GM23338 (cell line): Measurements from ENCODE around the gene NDUFAF8. TPM values are rescaled to one million over a fixed set of nuclear protein-coding genes. Genes with fewer than 3 reads are reported as not detected.

ENCODE experiments used
- ATAC-seq: fragments of 200-7000 bp; cut with Tn5 transposase; 3 replicates; pipeline ENCODE4 v1.9.1; 2020
- DNase-seq: peaks from one replicate; pipeline ENCODE4 v3.0.0-alpha.2; 2015; ENCODE audit warnings: low spot score
- H2AFZ ChIP-seq: fragments of 200-600 bp; sonication (generic); 2 replicates; pipeline ENCODE4 v1.8.0; 2016; ENCODE audit warnings: antibody characterized with exemption, mild to moderate bottlenecking, moderate library complexity
- H3F3A ChIP-seq: fragments of 200-600 bp; sonication (generic); replicated peaks from 2 replicates; pipeline ENCODE4 v1.8.0; 2017; ENCODE audit warnings: antibody characterized with exemption, mixed run types, low read depth
- H3K27ac ChIP-seq: fragments of 200-600 bp; sonication (generic); 2 replicates; pipeline ENCODE4 v1.6.1; 2016; ENCODE audit warnings: low read depth
- H3K27me3 ChIP-seq: fragments of 200-600 bp; sonication (generic); 2 replicates; pipeline ENCODE4 v1.8.0; 2016; ENCODE audit warnings: mild to moderate bottlenecking, mixed run types, moderate library complexity; ENCODE audit not compliant: insufficient read depth
- H3K36me3 ChIP-seq: fragments of 200-600 bp; sonication (generic); 2 replicates; pipeline ENCODE4 v1.8.0; 2016; ENCODE audit warnings: mild to moderate bottlenecking; ENCODE audit not compliant: insufficient read depth
- H3K4me1 ChIP-seq: fragments of 200-600 bp; sonication (generic); 2 replicates; pipeline ENCODE4 v1.8.0; 2016; ENCODE audit warnings: mild to moderate bottlenecking, moderate library complexity; ENCODE audit not compliant: insufficient read depth
- H3K4me2 ChIP-seq: fragments of 200-600 bp; sonication (generic); 2 replicates; pipeline ENCODE4 v1.7.1; 2017; ENCODE audit warnings: mixed run types
- H3K4me3 ChIP-seq: fragments of 200-600 bp; sonication (generic); 2 replicates; pipeline ENCODE4 v1.6.1; 2016; ENCODE audit warnings: mixed run types
- H3K79me2 ChIP-seq: fragments of 200-600 bp; sonication (generic); replicated peaks from 2 replicates; pipeline ENCODE4 v1.8.0; 2017; ENCODE audit warnings: mild to moderate bottlenecking; ENCODE audit not compliant: insufficient read depth
- H3K9me2 ChIP-seq: fragments of 200-600 bp; sonication (generic); 2 replicates; pipeline ENCODE4 v1.8.0; 2017; ENCODE audit not compliant: insufficient read depth
- H4K20me1 ChIP-seq: fragments of 200-600 bp; sonication (generic); replicated peaks from 2 replicates; pipeline ENCODE4 v1.8.0; 2017; ENCODE audit warnings: mild to moderate bottlenecking; ENCODE audit not compliant: insufficient read depth
- H3K27ac Mint-ChIP-seq: 2 replicates; pipeline ENCODE4 v1.8.0; 2020; ENCODE audit warnings: inconsistent platforms, mild to moderate bottlenecking, moderate library complexity, mixed read lengths
- H3K27me3 Mint-ChIP-seq: 3 replicates; pipeline ENCODE4 v1.8.0; 2022; ENCODE audit warnings: low read depth, mild to moderate bottlenecking, moderate library complexity, mixed read lengths, inconsistent platforms; ENCODE audit not compliant: insufficient read depth, poor library complexity
- H3K36me3 Mint-ChIP-seq: 3 replicates; pipeline ENCODE4 v1.8.0; 2021; ENCODE audit warnings: low read depth, mild to moderate bottlenecking, inconsistent platforms, moderate library complexity, mixed read lengths
- H3K4me1 Mint-ChIP-seq: 3 replicates; pipeline ENCODE4 v1.8.0; 2020; ENCODE audit warnings: mild to moderate bottlenecking, inconsistent platforms, mixed read lengths
- H3K4me3 Mint-ChIP-seq: 3 replicates; pipeline ENCODE4 v1.8.0; 2021; ENCODE audit warnings: moderate library complexity, mild to moderate bottlenecking, inconsistent platforms, mixed read lengths
- H3K9me3 Mint-ChIP-seq: 3 replicates; pipeline ENCODE4 v1.8.0; 2020; ENCODE audit warnings: moderate library complexity, mild to moderate bottlenecking, inconsistent platforms, mixed read lengths
- CREB1 ChIP-seq: fragments of 250-450 bp; sonication (Bioruptor Pico); IDR thresholded peaks from 2 replicates; pipeline ENCODE4 v1.5.0; 2020; ENCODE audit warnings: low read depth, mild to moderate bottlenecking, moderate library complexity
- EZH2phosphoT487 ChIP-seq: fragments of 200-600 bp; sonication (generic); IDR thresholded peaks from one replicate; pipeline ENCODE4 v1.8.1; 2018; ENCODE audit warnings: antibody characterized with exemption; ENCODE audit not compliant: unreplicated experiment
- JUNB ChIP-seq: IDR thresholded peaks from one replicate; pipeline ENCODE4 v1.6.1; 2016; ENCODE audit warnings: antibody characterized with exemption; ENCODE audit not compliant: unreplicated experiment
- NANOG ChIP-seq: IDR thresholded peaks from 2 replicates; pipeline ENCODE4 v1.6.1; 2016; ENCODE audit warnings: antibody characterized with exemption, borderline replicate concordance
- POLR2AphosphoS5 ChIP-seq: IDR thresholded peaks from 2 replicates; pipeline ENCODE4 v1.6.1; 2016; ENCODE audit warnings: antibody characterized with exemption, low read depth
- REST ChIP-seq: IDR thresholded peaks from one replicate; pipeline ENCODE4 v1.6.1; 2018; ENCODE audit warnings: antibody characterized with exemption; ENCODE audit not compliant: unreplicated experiment
- STAT1 ChIP-seq: IDR thresholded peaks from one replicate; pipeline ENCODE4 v1.6.1; 2016; ENCODE audit warnings: antibody characterized with exemption; ENCODE audit not compliant: unreplicated experiment
- ZNF114 ChIP-seq: fragments of 250-450 bp; sonication (Bioruptor Pico); IDR thresholded peaks from 2 replicates; pipeline ENCODE4 v1.5.0; 2020; ENCODE audit warnings: mild to moderate bottlenecking, moderate library complexity
- ZNF331 ChIP-seq: fragments of 250-450 bp; sonication (Bioruptor Pico); IDR thresholded peaks from 2 replicates; pipeline ENCODE4 v1.5.0; 2020; ENCODE audit warnings: low read depth, mild to moderate bottlenecking, moderate library complexity
- polyA plus RNA-seq: library from polyadenylated mRNA; unstranded; fragments of >200 nt; fragmentation: Nextera tagmentation; extraction: Ambion mirVana; gene quantifications from 2 replicates; pipeline ENCODE4 v1.2.1, GENCODE V29; 2016
- total RNA-seq: library from RNA; depleted of rRNA; stranded (reverse); fragments of >200 nt; shearing (Covaris generic); gene quantifications from 2 replicates; pipeline ENCODE4 v1.2.3, GENCODE V29; 2014
- TF ChIP-seq, protein P1 (sequence below), 2 experiments: fragments of 200-600 bp in 1 of 2; sonication (generic) in 1 of 2; conservative IDR thresholded peaks; 2 replicates each; pipeline versions ENCODE4 v1.5.1 to v1.6.1; 2016 to 2017; ENCODE audit warnings: antibody characterized with exemption in 2 of 2, low read depth in 2 of 2, mild to moderate bottlenecking in 2 of 2, moderate library complexity in 1 of 2
- TF ChIP-seq, protein P2 (sequence below): IDR thresholded peaks from 2 replicates; pipeline ENCODE4 v1.6.1; 2016; ENCODE audit warnings: antibody characterized with exemption

Gene NDUFAF8
- total and polyA plus RNA-seq, 2 experiments from 2014 or later: 21.5 to 156 TPM

GRCh38 chr17:81260641-81261040, 21.5 kb downstream of the NDUFAF8 start:
- no peak overlapping the region for H3K27ac Mint-ChIP-seq
- no peak overlapping the region for H3K4me3 Mint-ChIP-seq
- DNase-seq (no peak), ATAC-seq (no peak)
- Histone ChIP-seq H3K4me1 (no peaks in the 10 kb centered on the region), H3K27ac (no peak overlapping the region), H3K9me2 (no peaks in the 10 kb centered on the region), H3K79me2 (no peaks in the 10 kb centered on the region), H3K4me2 (no peak overlapping the region), H3F3A (no peaks in the 10 kb centered on the region), H2AFZ (no peak overlapping the region), H3K4me3 (no peak overlapping the region), H3K27me3 (no peaks in the 10 kb centered on the region), H4K20me1 (no peaks in the 10 kb centered on the region; the same call in 1 of the 2 replicates), H3K36me3 (no peaks in the 10 kb centered on the region)
- peaks cover 8% of the 10 kb centered on the region for H3K27me3 Mint-ChIP-seq
- no peak for TF ChIP-seq NANOG
- no peak for TF ChIP-seq ZNF331 (CRISPR knock-in tag)
- TF ChIP-seq POLR2AphosphoS5: no peak
- TF ChIP-seq, protein P1, sequence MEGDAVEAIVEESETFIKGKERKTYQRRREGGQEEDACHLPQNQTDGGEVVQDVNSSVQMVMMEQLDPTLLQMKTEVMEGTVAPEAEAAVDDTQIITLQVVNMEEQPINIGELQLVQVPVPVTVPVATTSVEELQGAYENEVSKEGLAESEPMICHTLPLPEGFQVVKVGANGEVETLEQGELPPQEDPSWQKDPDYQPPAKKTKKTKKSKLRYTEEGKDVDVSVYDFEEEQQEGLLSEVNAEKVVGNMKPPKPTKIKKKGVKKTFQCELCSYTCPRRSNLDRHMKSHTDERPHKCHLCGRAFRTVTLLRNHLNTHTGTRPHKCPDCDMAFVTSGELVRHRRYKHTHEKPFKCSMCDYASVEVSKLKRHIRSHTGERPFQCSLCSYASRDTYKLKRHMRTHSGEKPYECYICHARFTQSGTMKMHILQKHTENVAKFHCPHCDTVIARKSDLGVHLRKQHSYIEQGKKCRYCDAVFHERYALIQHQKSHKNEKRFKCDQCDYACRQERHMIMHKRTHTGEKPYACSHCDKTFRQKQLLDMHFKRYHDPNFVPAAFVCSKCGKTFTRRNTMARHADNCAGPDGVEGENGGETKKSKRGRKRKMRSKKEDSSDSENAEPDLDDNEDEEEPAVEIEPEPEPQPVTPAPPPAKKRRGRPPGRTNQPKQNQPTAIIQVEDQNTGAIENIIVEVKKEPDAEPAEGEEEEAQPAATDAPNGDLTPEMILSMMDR (conservative IDR thresholded peaks at IDR 0.05; ENCODE audit: low read depth in 2 of 2): no peak
- peaks cover 3% of the 10 kb centered on the region; the same call in 2 of the 3 replicates for H3K36me3 Mint-ChIP-seq
- no peaks in the 10 kb centered on the region for H3K9me3 Mint-ChIP-seq
- no peaks in the 10 kb centered on the region; the same call in 2 of the 3 replicates for H3K4me1 Mint-ChIP-seq

DNA sequence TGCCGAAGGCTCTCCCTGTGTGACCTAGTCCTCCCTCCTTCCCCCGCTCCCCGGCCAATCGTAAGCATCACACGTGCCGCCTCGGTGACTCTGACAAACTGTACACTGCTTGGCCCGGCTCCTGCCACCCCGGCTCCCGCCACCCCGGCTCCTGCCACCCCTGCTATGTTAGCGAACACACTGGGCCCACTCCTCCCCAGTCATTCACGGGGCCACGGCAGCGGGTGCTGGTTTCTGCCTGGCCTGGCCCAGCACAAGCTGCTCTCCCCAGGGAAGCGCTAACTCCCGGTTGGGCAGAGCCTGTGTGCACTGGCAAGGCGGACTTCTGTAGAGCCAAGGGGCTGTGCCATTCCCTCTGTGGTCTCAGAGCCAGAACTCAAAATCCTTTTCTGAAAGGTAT, 22.0 kb downstream of the NDUFAF8 start:
- Histone ChIP-seq H3K4me1 (no peaks in the 10 kb centered on the region), H3K4me3 (no peak overlapping the region), H4K20me1 (no peaks in the 10 kb centered on the region), H3K79me2 (no peaks in the 10 kb centered on the region), H3K27ac (no peak overlapping the region), H3F3A (no peaks in the 10 kb centered on the region), H3K27me3 (no peaks in the 10 kb centered on the region), H3K4me2 (no peak overlapping the region), H2AFZ (no peak overlapping the region), H3K9me2 (no peaks in the 10 kb centered on the region), H3K36me3 (no peaks in the 10 kb centered on the region)
- Mint-ChIP-seq H3K36me3 (peaks cover 3% of the 10 kb centered on the region; the same call in 2 of the 3 replicates), H3K27ac (no peak overlapping the region), H3K27me3 (peaks cover 8% of the 10 kb centered on the region), H3K4me1 (no peaks in the 10 kb centered on the region; the same call in 2 of the 3 replicates), H3K9me3 (no peaks in the 10 kb centered on the region), H3K4me3 (no peak overlapping the region)
- ATAC-seq (no peak), DNase-seq (no peak)
- TF ChIP-seq CREB1 (no peak), JUNB (no peak), REST (no peak), ZNF331 (CRISPR knock-in tag) (no peak), STAT1 (no peak), POLR2AphosphoS5 (no peak), NANOG (no peak), EZH2phosphoT487 (no peak), ZNF114 (CRISPR knock-in tag) (no peak)
- TF ChIP-seq, protein P1 (conservative IDR thresholded peaks at IDR 0.05; ENCODE audit: low read depth in 2 of 2): no peak
- TF ChIP-seq, protein P2, sequence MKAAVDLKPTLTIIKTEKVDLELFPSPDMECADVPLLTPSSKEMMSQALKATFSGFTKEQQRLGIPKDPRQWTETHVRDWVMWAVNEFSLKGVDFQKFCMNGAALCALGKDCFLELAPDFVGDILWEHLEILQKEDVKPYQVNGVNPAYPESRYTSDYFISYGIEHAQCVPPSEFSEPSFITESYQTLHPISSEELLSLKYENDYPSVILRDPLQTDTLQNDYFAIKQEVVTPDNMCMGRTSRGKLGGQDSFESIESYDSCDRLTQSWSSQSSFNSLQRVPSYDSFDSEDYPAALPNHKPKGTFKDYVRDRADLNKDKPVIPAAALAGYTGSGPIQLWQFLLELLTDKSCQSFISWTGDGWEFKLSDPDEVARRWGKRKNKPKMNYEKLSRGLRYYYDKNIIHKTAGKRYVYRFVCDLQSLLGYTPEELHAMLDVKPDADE: no peak
